HL-60 (cell line): Measurements from ENCODE around the gene DPP6.
A peak's percentile ranks its signal among the peaks of the same experiment; 100 is the strongest.

ENCODE experiments used
- DNase-seq, 2 experiments: peaks; one replicate each; pipeline ENCODE4 v3.0.0-alpha.2; 2010 to 2020; ENCODE audit warnings: low read depth in 1 of 2, low spot score in 1 of 2
- H3K27ac ChIP-seq: fragments of 250-450 bp; sonication (Bioruptor Pico); replicated peaks from 2 replicates; pipeline ENCODE4 v1.5.1; 2020; ENCODE audit warnings: mild to moderate bottlenecking, moderate library complexity
- H3K27me3 ChIP-seq: fragments of 250-450 bp; sonication (Bioruptor Pico); 2 replicates; pipeline ENCODE4 v1.5.1; 2021; ENCODE audit warnings: mild to moderate bottlenecking, moderate library complexity; ENCODE audit not compliant: insufficient read depth, poor library complexity, severe bottlenecking
- H3K4me3 ChIP-seq: replicated peaks from 2 replicates; pipeline ENCODE4 v1.5.1; 2011; ENCODE audit warnings: mild to moderate bottlenecking, control low read depth, low read length; ENCODE audit not compliant: insufficient read depth
- GABPA ChIP-seq: IDR thresholded peaks from 2 replicates; pipeline ENCODE4 v1.6.1; 2012; ENCODE audit warnings: low read depth
- POLR2AphosphoS5 ChIP-seq: IDR thresholded peaks from 2 replicates; pipeline ENCODE4 v1.6.1; 2012; ENCODE audit warnings: low read depth
- SPI1 ChIP-seq: IDR thresholded peaks from 2 replicates; pipeline ENCODE4 v1.6.1; 2012; ENCODE audit warnings: low read depth, mild to moderate bottlenecking, borderline replicate concordance
- TF ChIP-seq, protein P1 (sequence below): IDR thresholded peaks from 2 replicates; pipeline ENCODE4 v1.6.1; 2012; ENCODE audit warnings: low read depth; ENCODE audit not compliant: insufficient replicate concordance
- TF ChIP-seq, protein P2 (sequence below): IDR thresholded peaks from one replicate; pipeline ENCODE4 v1.5.1; 2011; ENCODE audit warnings: low read length, control low read depth, inconsistent platforms; ENCODE audit not compliant: insufficient read depth

The DPP6 gene

DNA sequence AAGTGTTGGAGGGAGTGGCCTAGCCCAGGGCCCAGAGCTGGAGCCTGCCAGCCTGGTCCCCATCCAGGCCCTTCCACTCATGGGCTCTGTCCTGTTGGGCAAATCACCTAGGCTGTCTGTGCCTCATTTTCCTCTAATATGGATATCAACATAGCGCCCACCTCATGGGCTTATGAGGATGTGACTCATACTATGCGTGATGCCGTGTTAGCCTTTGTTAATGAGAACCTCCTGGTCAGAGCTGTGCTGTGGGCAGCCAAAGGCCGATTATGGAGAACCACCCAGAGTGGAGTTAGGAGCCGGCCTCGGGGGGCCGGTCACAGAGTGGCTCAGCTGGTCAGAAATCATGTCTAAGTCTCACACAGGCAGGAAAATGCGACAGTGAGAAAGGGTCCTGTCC, 644.4 kb downstream of the DPP6 start:
- Histone ChIP-seq H3K27ac (no peak overlapping the region), H3K27me3 (no peaks in the 10 kb centered on the region), H3K4me3 (no peak overlapping the region)
- TF ChIP-seq GABPA (no peak), POLR2AphosphoS5 (no peak), SPI1 (no peak)
- TF ChIP-seq, protein P1, sequence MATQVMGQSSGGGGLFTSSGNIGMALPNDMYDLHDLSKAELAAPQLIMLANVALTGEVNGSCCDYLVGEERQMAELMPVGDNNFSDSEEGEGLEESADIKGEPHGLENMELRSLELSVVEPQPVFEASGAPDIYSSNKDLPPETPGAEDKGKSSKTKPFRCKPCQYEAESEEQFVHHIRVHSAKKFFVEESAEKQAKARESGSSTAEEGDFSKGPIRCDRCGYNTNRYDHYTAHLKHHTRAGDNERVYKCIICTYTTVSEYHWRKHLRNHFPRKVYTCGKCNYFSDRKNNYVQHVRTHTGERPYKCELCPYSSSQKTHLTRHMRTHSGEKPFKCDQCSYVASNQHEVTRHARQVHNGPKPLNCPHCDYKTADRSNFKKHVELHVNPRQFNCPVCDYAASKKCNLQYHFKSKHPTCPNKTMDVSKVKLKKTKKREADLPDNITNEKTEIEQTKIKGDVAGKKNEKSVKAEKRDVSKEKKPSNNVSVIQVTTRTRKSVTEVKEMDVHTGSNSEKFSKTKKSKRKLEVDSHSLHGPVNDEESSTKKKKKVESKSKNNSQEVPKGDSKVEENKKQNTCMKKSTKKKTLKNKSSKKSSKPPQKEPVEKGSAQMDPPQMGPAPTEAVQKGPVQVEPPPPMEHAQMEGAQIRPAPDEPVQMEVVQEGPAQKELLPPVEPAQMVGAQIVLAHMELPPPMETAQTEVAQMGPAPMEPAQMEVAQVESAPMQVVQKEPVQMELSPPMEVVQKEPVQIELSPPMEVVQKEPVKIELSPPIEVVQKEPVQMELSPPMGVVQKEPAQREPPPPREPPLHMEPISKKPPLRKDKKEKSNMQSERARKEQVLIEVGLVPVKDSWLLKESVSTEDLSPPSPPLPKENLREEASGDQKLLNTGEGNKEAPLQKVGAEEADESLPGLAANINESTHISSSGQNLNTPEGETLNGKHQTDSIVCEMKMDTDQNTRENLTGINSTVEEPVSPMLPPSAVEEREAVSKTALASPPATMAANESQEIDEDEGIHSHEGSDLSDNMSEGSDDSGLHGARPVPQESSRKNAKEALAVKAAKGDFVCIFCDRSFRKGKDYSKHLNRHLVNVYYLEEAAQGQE = no peak
- TF ChIP-seq, protein P2, sequence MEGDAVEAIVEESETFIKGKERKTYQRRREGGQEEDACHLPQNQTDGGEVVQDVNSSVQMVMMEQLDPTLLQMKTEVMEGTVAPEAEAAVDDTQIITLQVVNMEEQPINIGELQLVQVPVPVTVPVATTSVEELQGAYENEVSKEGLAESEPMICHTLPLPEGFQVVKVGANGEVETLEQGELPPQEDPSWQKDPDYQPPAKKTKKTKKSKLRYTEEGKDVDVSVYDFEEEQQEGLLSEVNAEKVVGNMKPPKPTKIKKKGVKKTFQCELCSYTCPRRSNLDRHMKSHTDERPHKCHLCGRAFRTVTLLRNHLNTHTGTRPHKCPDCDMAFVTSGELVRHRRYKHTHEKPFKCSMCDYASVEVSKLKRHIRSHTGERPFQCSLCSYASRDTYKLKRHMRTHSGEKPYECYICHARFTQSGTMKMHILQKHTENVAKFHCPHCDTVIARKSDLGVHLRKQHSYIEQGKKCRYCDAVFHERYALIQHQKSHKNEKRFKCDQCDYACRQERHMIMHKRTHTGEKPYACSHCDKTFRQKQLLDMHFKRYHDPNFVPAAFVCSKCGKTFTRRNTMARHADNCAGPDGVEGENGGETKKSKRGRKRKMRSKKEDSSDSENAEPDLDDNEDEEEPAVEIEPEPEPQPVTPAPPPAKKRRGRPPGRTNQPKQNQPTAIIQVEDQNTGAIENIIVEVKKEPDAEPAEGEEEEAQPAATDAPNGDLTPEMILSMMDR = no peak
- no peak for DNase-seq

DNA sequence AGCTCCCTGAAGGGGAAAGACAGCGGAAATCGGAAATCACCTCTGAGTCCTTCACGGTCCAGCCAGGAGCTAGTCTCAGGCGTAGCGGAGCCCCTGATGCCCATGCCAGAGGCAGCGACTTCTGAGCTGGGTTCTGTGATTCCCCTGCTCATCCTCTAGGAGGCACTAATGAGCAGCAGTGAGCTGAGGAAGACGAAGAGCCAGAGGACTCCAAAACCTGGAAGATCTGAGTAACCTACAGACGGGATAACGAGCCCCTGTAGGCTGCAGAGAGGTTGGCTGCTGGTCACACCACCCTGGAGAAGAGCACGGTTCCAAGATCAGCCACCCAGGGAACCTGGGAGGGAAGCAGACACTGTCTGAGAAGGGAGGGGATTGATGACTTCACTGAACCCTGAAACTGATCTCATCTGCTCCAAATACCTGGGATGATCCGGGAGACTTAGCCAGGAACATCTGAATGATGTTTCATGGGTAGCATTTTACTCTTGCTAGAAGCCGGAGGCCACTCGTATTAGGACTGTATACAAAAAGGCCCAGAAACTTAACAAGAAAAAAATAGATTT, 646.6 kb downstream of the DPP6 start:
- Histone ChIP-seq H3K27ac (no peak overlapping the region), H3K27me3 (no peaks in the 10 kb centered on the region), H3K4me3 (no peak overlapping the region)
- TF ChIP-seq SPI1 = no peak
- TF ChIP-seq, protein P2 = peak; percentile 50
- peak; percentile 1 to 5 for DNase-seq

DNA sequence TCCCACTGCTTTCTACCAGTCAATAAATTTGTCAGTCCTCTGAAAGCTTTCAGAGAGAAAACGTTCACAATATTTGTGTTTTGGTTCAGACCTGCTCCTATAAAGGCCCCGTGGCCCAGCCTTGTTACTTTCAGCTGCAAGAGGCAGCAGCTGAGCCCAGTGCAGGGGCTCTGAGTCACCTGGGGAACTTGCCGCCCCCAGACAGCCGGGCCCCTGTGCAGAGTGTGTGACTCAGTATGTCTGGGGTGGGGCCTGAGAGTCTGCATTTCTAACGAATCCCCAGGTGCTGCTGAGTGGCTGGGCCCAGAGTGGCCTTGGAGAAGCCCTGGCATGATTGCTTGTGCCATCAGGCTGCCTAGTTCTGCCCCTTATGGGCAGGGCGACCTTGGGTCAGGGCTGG, 647.2 kb downstream of the DPP6 start:
- Histone ChIP-seq H3K4me3 (no peak overlapping the region), H3K27me3 (no peaks in the 10 kb centered on the region), H3K27ac (no peak overlapping the region)
- TF ChIP-seq POLR2AphosphoS5 (no peak), SPI1 (no peak), GABPA (no peak)
- TF ChIP-seq, protein P1 = no peak
- TF ChIP-seq, protein P2 = no peak
- no peak for DNase-seq
